ENCODE results near the gene PLAC9.

DNA sequence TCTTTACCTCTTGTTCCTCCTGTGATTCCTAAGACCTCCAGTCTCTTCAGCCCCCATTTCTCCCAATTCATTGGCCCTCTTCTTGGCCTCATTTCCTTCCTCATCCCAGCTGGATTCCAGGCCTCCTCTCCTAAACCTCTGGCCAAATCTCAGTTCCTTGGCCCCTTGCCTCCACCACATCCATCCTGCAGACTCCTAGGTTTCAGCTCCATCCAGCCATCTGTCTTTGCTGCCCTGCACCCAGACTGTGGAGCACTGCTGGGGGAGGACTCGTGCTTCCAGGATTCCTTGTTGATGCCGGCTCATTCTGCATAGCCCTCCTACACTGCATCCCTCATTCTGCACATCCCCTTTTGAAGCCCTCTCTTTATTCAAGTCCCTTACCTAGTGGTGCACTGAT, 6.7 kb downstream of the PLAC9 start:
- TF ChIP-seq BACH2 (CRISPR knock-in tag; IDR thresholded peaks at IDR 0.05; ENCODE audit: borderline replicate concordance): no peak
- no peak for TF ChIP-seq TCF4 (CRISPR knock-in tag; IDR thresholded peaks at IDR 0.05; ENCODE audit: borderline replicate concordance)

Measured in SK-N-SH treated with all-trans-retinoic acid at 6 μM for 48 hours (cell line).